HepG2 (cell line): Measurements from ENCODE around the gene LRRC27. TPM values are rescaled to one million over a fixed set of nuclear protein-coding genes. Genes with fewer than 3 reads are reported as not detected.

Experiments used
- KDM6A ChIP-seq: IDR thresholded peaks from 2 replicates; pipeline ENCODE4 v1.6.1; 2016; ENCODE audit warnings: low read depth
- NRL ChIP-seq: sonication (generic); formaldehyde crosslinking; IDR thresholded peaks from 2 replicates; pipeline ENCODE4 v1.5.0; 2020; ENCODE audit warnings: missing genetic modification reagents, mild to moderate bottlenecking, moderate library complexity, borderline replicate concordance
- POLR2A ChIP-seq, 2 experiments: IDR thresholded peaks; 2 replicates each; pipeline ENCODE4 v1.6.1; 2011; ENCODE audit warnings: low read depth in 2 of 2, low read length in 2 of 2, mild to moderate bottlenecking in 1 of 2, moderate library complexity in 1 of 2; ENCODE audit not compliant: insufficient read depth in 1 of 2
- RORA ChIP-seq: sonication (generic); formaldehyde crosslinking; IDR thresholded peaks from 2 replicates; pipeline ENCODE4 v1.5.0; 2020; ENCODE audit warnings: mild to moderate bottlenecking, missing genetic modification reagents, moderate library complexity
- SMAD9 ChIP-seq: sonication (generic); formaldehyde crosslinking; IDR thresholded peaks from 2 replicates; pipeline ENCODE4 v1.5.1; 2020; ENCODE audit warnings: mild to moderate bottlenecking, missing genetic modification reagents
- ZFP41 ChIP-seq: sonication (generic); formaldehyde crosslinking; IDR thresholded peaks from 2 replicates; pipeline ENCODE4 v1.4.0; 2020; ENCODE audit warnings: mild to moderate bottlenecking, missing genetic modification reagents, borderline replicate concordance
- ZFX ChIP-seq: sonication (generic); formaldehyde crosslinking; IDR thresholded peaks from 2 replicates; pipeline ENCODE4 v1.4.0; 2020; ENCODE audit warnings: mild to moderate bottlenecking, low read depth, missing genetic modification reagents, moderate library complexity
- ZNF407 ChIP-seq: sonication (generic); formaldehyde crosslinking; IDR thresholded peaks from one replicate; pipeline ENCODE4 v1.5.1; 2020; ENCODE audit warnings: mild to moderate bottlenecking, missing genetic modification reagents; ENCODE audit errors: not compliant biosample characterization
- ZNF441 ChIP-seq: sonication (generic); formaldehyde crosslinking; IDR thresholded peaks from 2 replicates; pipeline ENCODE4 v1.7.0; 2021; ENCODE audit warnings: missing genetic modification reagents, borderline replicate concordance
- ZNF510 ChIP-seq: sonication (generic); formaldehyde crosslinking; IDR thresholded peaks from 2 replicates; pipeline ENCODE4 v1.4.0; 2020; ENCODE audit warnings: low read depth, mild to moderate bottlenecking, missing genetic modification reagents
- ZNF619 ChIP-seq: sonication (generic); formaldehyde crosslinking; IDR thresholded peaks from 2 replicates; pipeline ENCODE4 v1.4.0; 2020; ENCODE audit warnings: mild to moderate bottlenecking, missing genetic modification reagents
- ZNF646 ChIP-seq: sonication (generic); formaldehyde crosslinking; IDR thresholded peaks from 2 replicates; pipeline ENCODE4 v1.9.0; 2021; ENCODE audit warnings: mild to moderate bottlenecking, missing genetic modification reagents
- ZSCAN30 ChIP-seq: sonication (generic); formaldehyde crosslinking; IDR thresholded peaks from 2 replicates; pipeline ENCODE4 v1.5.0; 2020; ENCODE audit warnings: mild to moderate bottlenecking, missing genetic modification reagents
- polyA plus RNA-seq, 8 experiments: library from polyadenylated mRNA; depleted of rRNA in 3 of 8; stranded (reverse) in 7 of 8; unstranded in 1 of 8; fragments of >200 nt; fragmentation: Illumina TruSeq in 4 of 8; extraction: Trizol in 4 of 8; gene quantifications; 2 replicates each; pipeline versions ENCODE4 v1.2.1 to v1.2.3, GENCODE V29; 2011 to 2016; ENCODE audit warnings: low read depth in 4 of 8, missing spikeins in 1 of 8, mixed read lengths in 1 of 8; ENCODE audit not compliant: insufficient read depth in 1 of 8
- total RNA-seq, 5 experiments: library from RNA; depleted of rRNA; stranded (reverse); fragments of >200 nt; fragmentation: Illumina TruSeq; extraction: Trizol; gene quantifications; 2 replicates each; pipeline ENCODE4 v1.2.3, GENCODE V29; 2016; ENCODE audit warnings: low read depth in 1 of 5
- TF ChIP-seq, protein P1 (sequence below): IDR thresholded peaks from 2 replicates; pipeline ENCODE4 v1.6.1; 2016; ENCODE audit warnings: mild to moderate bottlenecking, missing biosample characterization, missing genetic modification reagents

The LRRC27 gene
- total and polyA plus RNA-seq, 2 of the 13 experiments (the other 11 are each of a cell fraction or from before 2014, with no cell fraction given) = 4.2 to 4.6 TPM

DNA sequence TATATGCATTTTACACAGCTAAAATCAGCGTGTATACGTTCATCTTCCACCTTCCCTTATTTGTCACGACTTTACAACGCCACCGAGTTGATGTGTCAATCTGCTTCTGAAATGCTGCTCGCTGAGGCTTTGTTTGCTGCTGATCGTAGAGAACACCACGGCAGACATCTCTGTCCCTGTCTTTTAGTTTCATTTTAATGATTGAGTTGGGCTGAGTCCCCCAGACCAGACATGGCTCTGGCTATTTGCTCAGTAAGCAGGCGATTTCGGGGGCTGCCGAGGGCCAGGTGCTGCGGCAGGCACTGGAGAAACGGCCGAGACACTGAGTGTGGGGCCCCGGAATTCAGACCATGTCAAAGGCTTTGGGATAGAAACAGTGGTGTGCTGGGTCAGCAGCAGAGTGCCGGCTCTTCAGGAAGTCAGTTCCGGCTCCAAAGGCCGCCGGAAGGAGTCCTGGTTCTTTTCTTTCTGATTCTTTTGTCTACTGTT lies 5.0 kb downstream of the LRRC27 start (continued):
- TF ChIP-seq ZNF407 = no peak
- 0 out of 2 replicates have a peak, but pooled peaks have one; percentile 27 for TF ChIP-seq ZFX (CRISPR knock-in tag)
- TF ChIP-seq ZNF510 (CRISPR knock-in tag) = 0 out of 2 replicates have a peak, but pooled peaks have one; percentile 63
- no peak for TF ChIP-seq ZNF441 (CRISPR knock-in tag)
- no peak for TF ChIP-seq KDM6A (CRISPR knock-in tag)
- TF ChIP-seq, protein P1, sequence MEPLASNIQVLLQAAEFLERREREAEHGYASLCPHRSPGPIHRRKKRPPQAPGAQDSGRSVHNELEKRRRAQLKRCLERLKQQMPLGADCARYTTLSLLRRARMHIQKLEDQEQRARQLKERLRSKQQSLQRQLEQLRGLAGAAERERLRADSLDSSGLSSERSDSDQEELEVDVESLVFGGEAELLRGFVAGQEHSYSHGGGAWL (CRISPR knock-in tag) = no peak
- TF ChIP-seq ZFP41 = no peak
- TF ChIP-seq SMAD9 (CRISPR knock-in tag) = no peak
- no peak for TF ChIP-seq ZNF619 (CRISPR knock-in tag)
- no peak for TF ChIP-seq ZNF646
- peak in 1 of 2 experiments; percentile 49; a peak in 1 of 4 replicates for TF ChIP-seq POLR2A (IDR thresholded peaks at IDR 0.05; ENCODE audit: insufficient read depth in 1 of 2, low read depth in 2 of 2, low read length in 2 of 2)
- TF ChIP-seq ZSCAN30 (CRISPR knock-in tag) = no peak
- no peak for TF ChIP-seq NRL (CRISPR knock-in tag)
- no peak for TF ChIP-seq RORA
